HEK293T (cell line): ENCODE data around the gene PTP4A2.

Source experiments
- FOXA1 ChIP-seq: fragments of 450-650 bp; IDR thresholded peaks from 2 replicates; pipeline ENCODE4 v1.6.1; 2016; ENCODE audit warnings: mild to moderate bottlenecking
- FOXK2 ChIP-seq: fragments of 450-650 bp; IDR thresholded peaks from 2 replicates; pipeline ENCODE4 v1.6.1; 2016; ENCODE audit warnings: mild to moderate bottlenecking
- L3MBTL2 ChIP-seq: fragments of 450-650 bp; conservative IDR thresholded peaks from 2 replicates; pipeline ENCODE4 v1.6.1; 2016; ENCODE audit warnings: mild to moderate bottlenecking
- SP1 ChIP-seq: fragments of 450-650 bp; IDR thresholded peaks from 2 replicates; pipeline ENCODE4 v1.6.1; 2017

DNA sequence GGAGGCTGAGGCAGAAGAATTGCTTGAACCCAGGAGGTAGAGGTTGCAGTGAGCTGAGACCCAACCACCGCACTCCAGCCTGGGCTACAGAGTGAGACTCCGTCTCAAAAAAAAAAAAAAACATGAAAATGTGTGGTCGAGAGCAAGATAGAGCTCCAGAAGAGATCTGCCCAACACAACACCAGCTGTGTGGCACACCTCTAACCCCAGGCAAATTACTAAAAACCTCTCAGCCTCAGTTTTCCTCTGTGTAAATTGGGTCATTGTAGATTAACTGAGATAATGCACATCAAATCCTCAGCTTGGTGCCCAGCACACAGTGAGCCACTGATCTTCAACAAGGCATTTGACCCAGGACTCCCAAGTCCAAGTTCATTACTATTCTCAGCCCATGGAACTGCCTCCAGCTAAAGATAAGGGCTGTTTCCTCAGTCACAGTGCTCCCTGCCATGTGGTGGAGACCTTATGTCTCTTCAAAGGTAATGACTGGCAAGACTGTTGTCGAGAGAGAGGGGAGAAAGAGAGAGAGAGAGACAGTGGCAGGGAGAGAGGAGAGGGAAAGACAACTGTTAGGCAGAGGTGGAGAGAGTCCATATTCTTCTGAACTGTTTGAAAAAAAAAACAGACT, 58.1 kb downstream of the PTP4A2 start:
- TF ChIP-seq FOXK2 (no peak), FOXA1 (no peak), SP1 (no peak), L3MBTL2 (no peak)
